ENCODE data around the gene SLCO4A1.

DNA sequence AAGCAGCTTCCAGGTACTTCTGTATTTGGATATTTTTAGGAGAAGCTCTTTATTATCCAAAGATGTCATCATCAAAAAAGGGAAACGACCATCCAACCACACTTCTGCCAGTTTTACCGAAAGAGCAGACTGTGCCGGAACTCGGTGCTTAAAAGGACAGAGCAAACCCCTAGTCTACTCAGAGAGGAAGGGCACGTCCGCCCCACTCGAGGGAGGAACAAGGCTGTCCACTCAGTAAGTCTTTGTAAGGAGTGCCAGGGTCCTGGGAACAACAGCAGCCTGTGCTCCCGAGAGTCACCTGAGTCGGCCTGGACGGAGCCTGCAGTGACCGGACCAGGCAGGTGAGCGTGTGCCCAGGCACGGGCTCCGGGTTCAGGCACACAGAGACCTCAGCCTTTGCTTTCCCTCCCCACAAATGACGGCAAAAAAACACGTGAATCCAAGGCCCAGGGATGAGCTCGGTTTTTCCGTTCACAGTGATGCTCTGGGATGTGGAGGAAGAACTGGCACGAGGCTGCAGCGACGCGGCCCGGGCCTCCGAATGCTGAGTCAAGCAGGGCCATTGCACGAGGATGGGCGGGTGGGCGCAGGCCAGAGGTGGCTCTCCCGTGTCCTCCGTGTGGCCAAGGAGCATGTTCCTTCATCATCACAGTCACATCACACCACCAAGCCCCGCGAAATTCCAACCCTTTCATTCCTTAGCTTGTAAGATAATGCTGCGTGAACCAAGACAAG, 17.4 kb upstream of the SLCO4A1 start:
- TF ChIP-seq CHD1 (IDR thresholded peaks at IDR 0.05; ENCODE audit: low read depth, low read length) (no peak), CEBPB (IDR thresholded peaks at IDR 0.05; ENCODE audit: low read depth, low read length) (no peak), POLR2A (IDR thresholded peaks at IDR 0.05; ENCODE audit: low read depth, low read length) (no peak), RCOR1 (IDR thresholded peaks at IDR 0.05; ENCODE audit: insufficient replicate concordance, low read length) (no peak), FOS (IDR thresholded peaks at IDR 0.05; ENCODE audit: low read depth, low read length) (no peak), MAFK (IDR thresholded peaks at IDR 0.05; ENCODE audit: low read depth, low read length) (no peak), SMC3 (IDR thresholded peaks at IDR 0.05; ENCODE audit: low read depth, low read length) (no peak), RAD21 (IDR thresholded peaks at IDR 0.05; ENCODE audit: low read length) (no peak)
- TF ChIP-seq, protein P1, sequence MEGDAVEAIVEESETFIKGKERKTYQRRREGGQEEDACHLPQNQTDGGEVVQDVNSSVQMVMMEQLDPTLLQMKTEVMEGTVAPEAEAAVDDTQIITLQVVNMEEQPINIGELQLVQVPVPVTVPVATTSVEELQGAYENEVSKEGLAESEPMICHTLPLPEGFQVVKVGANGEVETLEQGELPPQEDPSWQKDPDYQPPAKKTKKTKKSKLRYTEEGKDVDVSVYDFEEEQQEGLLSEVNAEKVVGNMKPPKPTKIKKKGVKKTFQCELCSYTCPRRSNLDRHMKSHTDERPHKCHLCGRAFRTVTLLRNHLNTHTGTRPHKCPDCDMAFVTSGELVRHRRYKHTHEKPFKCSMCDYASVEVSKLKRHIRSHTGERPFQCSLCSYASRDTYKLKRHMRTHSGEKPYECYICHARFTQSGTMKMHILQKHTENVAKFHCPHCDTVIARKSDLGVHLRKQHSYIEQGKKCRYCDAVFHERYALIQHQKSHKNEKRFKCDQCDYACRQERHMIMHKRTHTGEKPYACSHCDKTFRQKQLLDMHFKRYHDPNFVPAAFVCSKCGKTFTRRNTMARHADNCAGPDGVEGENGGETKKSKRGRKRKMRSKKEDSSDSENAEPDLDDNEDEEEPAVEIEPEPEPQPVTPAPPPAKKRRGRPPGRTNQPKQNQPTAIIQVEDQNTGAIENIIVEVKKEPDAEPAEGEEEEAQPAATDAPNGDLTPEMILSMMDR (conservative IDR thresholded peaks at IDR 0.05; ENCODE audit: low read depth, low read length), result no peak

All from IMR-90 (cell line).